ENCODE data around the gene CAST.
"Not testable (repeated sequence)": the region's sequence is repeated elsewhere in the genome, so short reads cannot be mapped to it uniquely, and the experiment has no call there.

CAST gene

GRCh38 chr5:96661855-96662724 lies at the start of gene CAST:
Gene CAST (plus strand): TSS chr5:96662376. CDS start chr5:96662423, 47 bp downstream.
- DNase-seq (ENCODE audit: low read depth): peak; percentile 72

GRCh38 chr5:96614110-96614691 lies 48.0 kb upstream of the CAST start:
- peak; percentile 32 for DNase-seq (ENCODE audit: low read depth)

- DNase-seq (ENCODE audit: low read depth): no peak
Observed at GRCh38 chr5:96615223-96615622, 47.0 kb upstream of the CAST start.

GRCh38 chr5:96616801-96617200 lies 45.4 kb upstream of the CAST start:
- no peak for DNase-seq (ENCODE audit: low read depth)

GRCh38 chr5:96618311-96619016 lies 43.7 kb upstream of the CAST start:
- DNase-seq (ENCODE audit: low read depth): not testable (repeated sequence)

- DNase-seq (ENCODE audit: low read depth): no peak
Observed at GRCh38 chr5:96619946-96620345, 42.2 kb upstream of the CAST start.

- no peak for DNase-seq (ENCODE audit: low read depth)
Observed at GRCh38 chr5:96624596-96624995, 37.6 kb upstream of the CAST start.

- no peak for DNase-seq (ENCODE audit: low read depth)
Observed at GRCh38 chr5:96625365-96625764, 36.8 kb upstream of the CAST start.

GRCh38 chr5:96626956-96627355 lies 35.2 kb upstream of the CAST start:
- DNase-seq (ENCODE audit: low read depth): no peak

- no peak for DNase-seq (ENCODE audit: low read depth)
Observed at GRCh38 chr5:96627792-96628398, 34.3 kb upstream of the CAST start.

- DNase-seq (ENCODE audit: low read depth): no peak
Observed at GRCh38 chr5:96628406-96628805, 33.8 kb upstream of the CAST start.

GRCh38 chr5:96629774-96630173 lies 32.4 kb upstream of the CAST start:
- DNase-seq (ENCODE audit: low read depth): no peak

- DNase-seq (ENCODE audit: low read depth): no peak
Observed at GRCh38 chr5:96633820-96634219, 28.4 kb upstream of the CAST start.

GRCh38 chr5:96634881-96635280 lies 27.3 kb upstream of the CAST start:
- DNase-seq (ENCODE audit: low read depth): no peak

- DNase-seq (ENCODE audit: low read depth): no peak
Observed at GRCh38 chr5:96636046-96636445, 26.1 kb upstream of the CAST start.

- DNase-seq (ENCODE audit: low read depth): no peak
Observed at GRCh38 chr5:96636594-96636993, 25.6 kb upstream of the CAST start.

- no peak for DNase-seq (ENCODE audit: low read depth)
Observed at GRCh38 chr5:96637196-96637595, 25.0 kb upstream of the CAST start.

- DNase-seq (ENCODE audit: low read depth): no peak
Observed at GRCh38 chr5:96638561-96638960, 23.6 kb upstream of the CAST start.

- no peak for DNase-seq (ENCODE audit: low read depth)
Observed at GRCh38 chr5:96640696-96641095, 21.5 kb upstream of the CAST start.

GRCh38 chr5:96641368-96642280 lies 20.6 kb upstream of the CAST start:
- DNase-seq (ENCODE audit: low read depth): no peak

GRCh38 chr5:96642281-96642640 lies 19.9 kb upstream of the CAST start:
- no peak for DNase-seq (ENCODE audit: low read depth)

- no peak for DNase-seq (ENCODE audit: low read depth)
Observed at GRCh38 chr5:96645091-96645490, 17.1 kb upstream of the CAST start.

Data from activated T-cell treated with anti-CD3 and anti-CD28 coated beads for 24 hours (primary cell).